GM18498 (cell line): ENCODE measurements around the gene TNPO1.

Experiments
- ATAC-seq: cut with Tn5 transposase; IDR thresholded peaks from one replicate; pipeline ENCODE4 v1.9.1; 2021; ENCODE audit warnings: mild to moderate bottlenecking, moderate library complexity; ENCODE audit not compliant: unreplicated experiment

TNPO1 gene

GRCh38 chr5:72849546-72849945 is 33.1 kb downstream of the TNPO1 start:
- ATAC-seq: no peak

GRCh38 chr5:72850113-72850512 is 33.7 kb downstream of the TNPO1 start:
- ATAC-seq: no peak

- no peak for ATAC-seq
These were observed 35.9 kb downstream of the TNPO1 start for GRCh38 chr5:72852356-72852755.

- ATAC-seq: no peak
These were observed 38.0 kb downstream of the TNPO1 start for GRCh38 chr5:72854419-72854818.

- ATAC-seq: no peak
These were observed 39.4 kb downstream of the TNPO1 start for GRCh38 chr5:72855821-72856220.

GRCh38 chr5:72857396-72857795 is 40.9 kb downstream of the TNPO1 start:
- no peak for ATAC-seq

- no peak for ATAC-seq
These were observed 42.7 kb downstream of the TNPO1 start for GRCh38 chr5:72859127-72859526.

- no peak for ATAC-seq
These were observed 44.0 kb downstream of the TNPO1 start for GRCh38 chr5:72860499-72860898.

GRCh38 chr5:72871366-72872024 is 55.0 kb downstream of the TNPO1 start:
- no peak for ATAC-seq

GRCh38 chr5:72878854-72879253 is 62.4 kb downstream of the TNPO1 start:
- no peak for ATAC-seq

- ATAC-seq: no peak
These were observed 66.5 kb downstream of the TNPO1 start for GRCh38 chr5:72882989-72883388.

GRCh38 chr5:72883850-72884249 is 67.4 kb downstream of the TNPO1 start:
- ATAC-seq: no peak

- ATAC-seq: no peak
These were observed 68.4 kb downstream of the TNPO1 start for GRCh38 chr5:72884892-72885291.

- ATAC-seq: no peak
These were observed 69.4 kb downstream of the TNPO1 start for GRCh38 chr5:72885824-72886223.

GRCh38 chr5:72888595-72888994 is 72.1 kb downstream of the TNPO1 start:
- no peak for ATAC-seq

- ATAC-seq: no peak
These were observed 72.9 kb downstream of the TNPO1 start for GRCh38 chr5:72889324-72889723.

- ATAC-seq: no peak
These were observed 76.4 kb downstream of the TNPO1 start for GRCh38 chr5:72892846-72893245.

GRCh38 chr5:72895758-72896157 is 79.3 kb downstream of the TNPO1 start:
- ATAC-seq: no peak

- no peak for ATAC-seq
These were observed 90.3 kb downstream of the TNPO1 start for GRCh38 chr5:72906806-72907205.

GRCh38 chr5:72908664-72909063 is 92.2 kb downstream of the TNPO1 start:
- no peak for ATAC-seq

- no peak for ATAC-seq
These were observed 100.9 kb downstream of the TNPO1 start for GRCh38 chr5:72917371-72917776.

- ATAC-seq: no peak
These were observed 104.4 kb downstream of the TNPO1 start for GRCh38 chr5:72920690-72921502.
